HepG2 (cell line): ENCODE data around the gene CAPN11. TPM values are rescaled to one million over a fixed set of nuclear protein-coding genes. Genes with fewer than 3 reads are reported as not detected.

ENCODE experiments used
- ATAC-seq: fragments of 200-7000 bp; cut with Tn5 transposase; 3 replicates; pipeline ENCODE4 v1.9.1; 2020; ENCODE audit warnings: mild to moderate bottlenecking, moderate library complexity
- BruUV-seq: library from RNA; stranded (reverse); fragments of 400-500 nt; replicated peaks from 2 replicates; lab custom pipeline; 2021; lab: Mats Ljungman, UMichigan
- CTCF ChIA-PET: fragments of 300-600 bp; formaldehyde crosslinking; extraction: SDS; loops from one replicate; lab custom pipeline; 2021; ENCODE audit warnings: low total read pairs, inconsistent platforms, low intra/inter-chr PET ratio; lab: Yijun Ruan, JAX
- POLR2A ChIA-PET: fragments of 350-600 bp; sonication (Branson Sonifier 250); formaldehyde crosslinking; loops from one replicate; lab custom pipeline; 2020; ENCODE audit warnings: antibody characterized with exemption, inconsistent platforms; lab: Yijun Ruan, JAX
- DNase-seq: peaks from one replicate; pipeline ENCODE4 v3.0.0-alpha.2; 2015; ENCODE audit warnings: low spot score
- FAIRE-seq: peaks from 3 replicates; lab custom pipeline; 2011; peaks lifted over from hg19 to GRCh38; lab: Jason Lieb, UNC
- H2AFZ ChIP-seq: one replicate; pipeline ENCODE4 v1.6.1; 2011; ENCODE audit warnings: low read length, inconsistent platforms
- H3K27ac ChIP-seq: fragments of 300-600 bp; 3 replicates; pipeline ENCODE4 v1.8.0; 2011; ENCODE audit warnings: mixed run types, mild to moderate bottlenecking, mixed read lengths, low read length, inconsistent platforms; ENCODE audit not compliant: insufficient read depth; ENCODE audit errors: extremely low read length
- H3K27me3 ChIP-seq, 2 experiments: fragments of 200-600 bp in 1 of 2; 2 replicates in 1 of 2; 3 replicates in 1 of 2; pipeline versions ENCODE4 v1.6.0 to v1.8.0; 2011; ENCODE audit warnings: low read length in 2 of 2, mild to moderate bottlenecking in 2 of 2, moderate library complexity in 2 of 2, inconsistent platforms in 1 of 2; ENCODE audit not compliant: insufficient read depth in 2 of 2, control insufficient read depth in 1 of 2
- H3K36me3 ChIP-seq, 2 experiments: fragments of 200-600 bp in 1 of 2; replicated peaks in 1 of 2; 2 replicates in 1 of 2; 3 replicates in 1 of 2; pipeline versions ENCODE4 v1.5.1 to v1.8.0; 2011; ENCODE audit warnings: low read length in 2 of 2, inconsistent platforms in 1 of 2; ENCODE audit not compliant: insufficient read depth in 2 of 2, control insufficient read depth in 1 of 2
- H3K4me1 ChIP-seq: 2 replicates; pipeline ENCODE4 v1.5.1; 2012; ENCODE audit warnings: low read length, inconsistent platforms; ENCODE audit not compliant: insufficient read depth
- H3K4me2 ChIP-seq: 2 replicates; pipeline ENCODE4 v1.6.0; 2011; ENCODE audit warnings: low read depth, low read length, inconsistent platforms
- H3K4me3 ChIP-seq, 3 experiments: fragments of 200-600 bp in 1 of 3; sonication (generic), shearing (Covaris generic) in 1 of 3; replicated peaks in 1 of 3; 2 replicates each; pipeline ENCODE4 v1.5.1; 2011 to 2016; ENCODE audit warnings: low read length in 3 of 3, inconsistent platforms in 2 of 3, low read depth in 2 of 3, mild to moderate bottlenecking in 2 of 3, control low read depth in 1 of 3, mixed read lengths in 1 of 3; ENCODE audit not compliant: insufficient read depth in 1 of 3
- H3K79me2 ChIP-seq: one replicate; pipeline ENCODE4 v1.6.1; 2011; ENCODE audit warnings: low read length, inconsistent platforms; ENCODE audit not compliant: insufficient read depth
- H3K9ac ChIP-seq: 2 replicates; pipeline ENCODE4 v1.6.0; 2011; ENCODE audit warnings: mild to moderate bottlenecking, low read depth, low read length, inconsistent platforms; ENCODE audit not compliant: insufficient read depth
- H3K9me3 ChIP-seq: 2 replicates; pipeline ENCODE4 v1.5.1; 2012; ENCODE audit warnings: mild to moderate bottlenecking, low read length
- H4K20me1 ChIP-seq: 2 replicates; pipeline ENCODE4 v1.6.0; 2011; ENCODE audit warnings: inconsistent platforms, mild to moderate bottlenecking, low read length, moderate library complexity; ENCODE audit not compliant: insufficient read depth
- ZNF616 ChIP-seq: sonication (generic); formaldehyde crosslinking; IDR thresholded peaks from 2 replicates; pipeline ENCODE4 v1.5.0; 2020; ENCODE audit warnings: low read depth, mild to moderate bottlenecking, missing genetic modification reagents
- WGBS: methylation state at CpG from one replicate; pipeline ENCODE4 v1.1.6; 2017; ENCODE audit warnings: low lambda C conversion rate; 5-methylcytosine and 5-hydroxymethylcytosine counted together
- in situ Hi-C: cut with HindIII; loops from 2 replicates; pipeline ENCODE4 v1.10.0; 2017; ENCODE audit warnings: low pct_unique_long_range_greater_than_20kb; ENCODE audit not compliant: extremely low pct_ligation_motif_present
- intact Hi-C: fragments of 100-400 bp; cut with micrococcal nuclease; formaldehyde crosslinking; loops from one replicate; pipeline ENCODE4 v1.10.0; 2022; ENCODE audit not compliant: unreplicated experiment
- polyA plus RNA-seq, 8 experiments: library from polyadenylated mRNA; depleted of rRNA in 3 of 8; stranded (reverse) in 7 of 8; unstranded in 1 of 8; fragments of >200 nt; fragmentation: Illumina TruSeq in 4 of 8; extraction: Trizol in 4 of 8; gene quantifications; 2 replicates each; pipeline versions ENCODE4 v1.2.1 to v1.2.3, GENCODE V29; 2011 to 2016; ENCODE audit warnings: low read depth in 4 of 8, missing spikeins in 1 of 8, mixed read lengths in 1 of 8; ENCODE audit not compliant: insufficient read depth in 1 of 8
- total RNA-seq, 5 experiments: library from RNA; depleted of rRNA; stranded (reverse); fragments of >200 nt; fragmentation: Illumina TruSeq; extraction: Trizol; gene quantifications; 2 replicates each; pipeline ENCODE4 v1.2.3, GENCODE V29; 2016; ENCODE audit warnings: low read depth in 1 of 5
- TF ChIP-seq, protein P1 (sequence below): sonication (generic); formaldehyde crosslinking; IDR thresholded peaks from 2 replicates; pipeline ENCODE4 v1.5.0; 2020; ENCODE audit warnings: mild to moderate bottlenecking, missing genetic modification reagents
- TF ChIP-seq, protein P2 (sequence below): sonication (generic); formaldehyde crosslinking; IDR thresholded peaks from 2 replicates; pipeline ENCODE4 v1.4.0; 2020; ENCODE audit warnings: low read depth, mild to moderate bottlenecking, missing genetic modification reagents

Gene CAPN11
- total and polyA plus RNA-seq, 2 of the 13 experiments (the other 11 are each of a cell fraction or from before 2014, with no cell fraction given): 0.07 to 0.11 TPM

DNA sequence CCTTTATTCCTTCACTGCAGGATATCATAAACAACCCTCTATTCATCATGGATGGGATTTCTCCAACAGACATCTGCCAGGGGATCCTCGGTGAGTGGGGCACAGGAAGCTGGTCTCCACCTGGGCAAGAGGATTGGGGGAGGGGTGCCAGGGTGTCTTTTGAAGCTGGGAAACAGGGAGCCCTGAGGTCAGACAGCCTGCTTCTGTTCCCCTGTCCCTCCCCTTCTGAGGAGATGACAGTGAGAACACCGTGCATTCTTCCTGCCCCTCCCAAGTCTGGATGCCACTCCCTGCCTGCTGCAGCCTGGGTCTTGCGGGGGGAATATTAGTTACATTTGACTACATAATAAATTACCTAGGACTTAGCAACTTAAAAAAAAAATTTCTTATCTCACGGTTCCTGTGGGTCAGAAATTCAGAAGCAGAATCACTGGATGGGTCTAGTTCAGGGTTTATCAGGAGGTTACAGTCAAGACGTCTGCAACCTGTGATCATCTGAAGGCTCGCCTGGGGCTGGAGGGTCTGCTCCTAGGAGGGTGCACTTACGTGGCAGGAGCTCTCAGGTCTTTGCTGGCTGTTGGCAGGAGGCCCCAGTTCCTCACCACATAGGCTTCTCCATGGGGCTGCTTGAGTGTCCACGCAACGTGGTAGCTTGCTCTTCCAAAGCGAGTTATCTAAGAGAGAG lies 11.4 kb downstream of the CAPN11 start:
- Histone ChIP-seq H3K27ac (no peak overlapping the region), H3K4me3 (no peak overlapping the region), H2AFZ (no peak overlapping the region), H3K9ac (no peak overlapping the region), H3K9me3 (no peaks in the 10 kb centered on the region), H3K4me1 (peaks cover 61% of the 10 kb centered on the region), H4K20me1 (no peaks in the 10 kb centered on the region), H3K79me2 (no peaks in the 10 kb centered on the region), H3K4me2 (no peak overlapping the region), H3K36me3 (no peaks in the 10 kb centered on the region), H3K27me3 (peaks cover 7 to 44% of the 10 kb centered on the region in 2 experiments; a peak in 4 of 5 replicates)
- POLR2A ChIA-PET: interaction anchor here (0.9 to 1.7 kb wide), 3 partner anchors 16 to 87 kb away, joined by 3 to 7 read pairs (median 4); partner anchors contain the start of genes HSP90AB1 and SLC35B2
- in situ Hi-C loops: loop anchor here (5.0 kb wide), 1 partner anchor 52 kb away; the partner anchor contains the start of gene SLC29A1
- DNase-seq (no peak), ATAC-seq (no peak), FAIRE-seq (no peak)
- intact Hi-C loops: no loop called here
- CTCF ChIA-PET: no interaction called here
- BruUV-seq: no TSS peak
- 40% methylated on average over 10 of the region's 10 CpGs for WGBS
- TF ChIP-seq ZNF616 (CRISPR knock-in tag): no peak
- TF ChIP-seq, protein P1, sequence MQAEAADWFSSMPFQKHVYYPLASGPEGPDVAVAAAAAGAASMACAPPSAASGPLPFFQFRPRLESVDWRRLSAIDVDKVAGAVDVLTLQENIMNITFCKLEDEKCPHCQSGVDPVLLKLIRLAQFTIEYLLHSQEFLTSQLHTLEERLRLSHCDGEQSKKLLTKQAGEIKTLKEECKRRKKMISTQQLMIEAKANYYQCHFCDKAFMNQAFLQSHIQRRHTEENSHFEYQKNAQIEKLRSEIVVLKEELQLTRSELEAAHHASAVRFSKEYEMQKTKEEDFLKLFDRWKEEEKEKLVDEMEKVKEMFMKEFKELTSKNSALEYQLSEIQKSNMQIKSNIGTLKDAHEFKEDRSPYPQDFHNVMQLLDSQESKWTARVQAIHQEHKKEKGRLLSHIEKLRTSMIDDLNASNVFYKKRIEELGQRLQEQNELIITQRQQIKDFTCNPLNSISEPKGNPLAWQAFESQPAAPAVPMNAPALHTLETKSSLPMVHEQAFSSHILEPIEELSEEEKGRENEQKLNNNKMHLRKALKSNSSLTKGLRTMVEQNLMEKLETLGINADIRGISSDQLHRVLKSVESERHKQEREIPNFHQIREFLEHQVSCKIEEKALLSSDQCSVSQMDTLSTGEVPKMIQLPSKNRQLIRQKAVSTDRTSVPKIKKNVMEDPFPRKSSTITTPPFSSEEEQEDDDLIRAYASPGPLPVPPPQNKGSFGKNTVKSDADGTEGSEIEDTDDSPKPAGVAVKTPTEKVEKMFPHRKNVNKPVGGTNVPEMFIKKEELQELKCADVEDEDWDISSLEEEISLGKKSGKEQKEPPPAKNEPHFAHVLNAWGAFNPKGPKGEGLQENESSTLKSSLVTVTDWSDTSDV: no peak
- TF ChIP-seq, protein P2, sequence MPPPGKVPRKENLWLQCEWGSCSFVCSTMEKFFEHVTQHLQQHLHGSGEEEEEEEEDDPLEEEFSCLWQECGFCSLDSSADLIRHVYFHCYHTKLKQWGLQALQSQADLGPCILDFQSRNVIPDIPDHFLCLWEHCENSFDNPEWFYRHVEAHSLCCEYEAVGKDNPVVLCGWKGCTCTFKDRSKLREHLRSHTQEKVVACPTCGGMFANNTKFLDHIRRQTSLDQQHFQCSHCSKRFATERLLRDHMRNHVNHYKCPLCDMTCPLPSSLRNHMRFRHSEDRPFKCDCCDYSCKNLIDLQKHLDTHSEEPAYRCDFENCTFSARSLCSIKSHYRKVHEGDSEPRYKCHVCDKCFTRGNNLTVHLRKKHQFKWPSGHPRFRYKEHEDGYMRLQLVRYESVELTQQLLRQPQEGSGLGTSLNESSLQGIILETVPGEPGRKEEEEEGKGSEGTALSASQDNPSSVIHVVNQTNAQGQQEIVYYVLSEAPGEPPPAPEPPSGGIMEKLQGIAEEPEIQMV: no peak
